ENCODE results near the gene CD59.
"Not testable (repeated sequence)": the region's sequence is repeated elsewhere in the genome, so short reads cannot be mapped to it uniquely, and the experiment has no call there.

CD59 gene

GRCh38 chr11:33668951-33669596, 67.1 kb downstream of the CD59 start:
- no peak for DNase-seq (ENCODE audit: low read depth in 1 of 2, low spot score in 1 of 2)

- DNase-seq (ENCODE audit: low read depth in 1 of 2, low spot score in 1 of 2), result no peak
These were observed 67.8 kb downstream of the CD59 start for GRCh38 chr11:33668468-33668825.

- no peak for DNase-seq (ENCODE audit: low read depth in 1 of 2, low spot score in 1 of 2)
These were observed 68.3 kb downstream of the CD59 start for GRCh38 chr11:33667819-33668467.

GRCh38 chr11:33665350-33666106, 70.7 kb downstream of the CD59 start:
- DNase-seq (ENCODE audit: low read depth in 1 of 2, low spot score in 1 of 2), result no peak

- no peak for DNase-seq (ENCODE audit: low read depth in 1 of 2, low spot score in 1 of 2)
These were observed 71.4 kb downstream of the CD59 start for GRCh38 chr11:33664827-33665226.

- DNase-seq (ENCODE audit: low read depth in 1 of 2, low spot score in 1 of 2), result no peak
These were observed 72.1 kb downstream of the CD59 start for GRCh38 chr11:33664166-33664565.

- no peak for DNase-seq (ENCODE audit: low read depth in 1 of 2, low spot score in 1 of 2)
These were observed 73.1 kb downstream of the CD59 start for GRCh38 chr11:33663121-33663520.

- not testable (repeated sequence) for DNase-seq (ENCODE audit: low read depth in 1 of 2, low spot score in 1 of 2)
These were observed 74.7 kb downstream of the CD59 start for GRCh38 chr11:33661526-33661925.

GRCh38 chr11:33660962-33661361, 75.3 kb downstream of the CD59 start:
- no peak for DNase-seq (ENCODE audit: low read depth in 1 of 2, low spot score in 1 of 2)

GRCh38 chr11:33659370-33660139, 76.7 kb downstream of the CD59 start:
- DNase-seq (ENCODE audit: low read depth in 1 of 2, low spot score in 1 of 2), result no peak

- no peak for DNase-seq (ENCODE audit: low read depth in 1 of 2, low spot score in 1 of 2)
These were observed 77.9 kb downstream of the CD59 start for GRCh38 chr11:33658195-33658900.

- no peak for DNase-seq (ENCODE audit: low read depth in 1 of 2, low spot score in 1 of 2)
These were observed 78.5 kb downstream of the CD59 start for GRCh38 chr11:33657757-33658156.

GRCh38 chr11:33656768-33657167, 79.5 kb downstream of the CD59 start:
- DNase-seq (ENCODE audit: low read depth in 1 of 2, low spot score in 1 of 2), result no peak

- DNase-seq (ENCODE audit: low read depth in 1 of 2, low spot score in 1 of 2), result no peak
These were observed 80.2 kb downstream of the CD59 start for GRCh38 chr11:33655842-33656600.

GRCh38 chr11:33654594-33654993, 81.6 kb downstream of the CD59 start:
- DNase-seq (ENCODE audit: low read depth in 1 of 2, low spot score in 1 of 2), result no peak
